ENCODE measurements around the gene EBI3.

- TF ChIP-seq EZH2phosphoT487 (IDR thresholded peaks at IDR 0.05) (no peak), CTCF (IDR thresholded peaks at IDR 0.05) (no peak)
These were observed 32.7 kb upstream of the EBI3 start for GRCh38 chr19:4196587-4197148.

Measured in neural progenitor cell (in vitro differentiated cells).